Pons (tissue), 1 donor: ENCODE measurements around the gene CFAP99.
A peak's percentile ranks its signal among the peaks of the same experiment; 100 is the strongest.
"Not testable (repeated sequence)": the region's sequence is repeated elsewhere in the genome, so short reads cannot be mapped to it uniquely, and the experiment has no call there.

ENCODE experiments used
- DNase-seq: peaks from one replicate; pipeline ENCODE4 v3.0.0-alpha.2; 2016; ENCODE audit warnings: low spot score

Gene CFAP99

GRCh38 chr4:2418650-2419571, at the start of gene CFAP99:
Gene CFAP99 (plus strand): TSS chr4:2418955.
- peak; percentile 95 for DNase-seq

- no peak for DNase-seq
Measured at GRCh38 chr4:2370597-2371320, 48.0 kb upstream of the CFAP99 start.

GRCh38 chr4:2371765-2372487, 46.8 kb upstream of the CFAP99 start:
- DNase-seq = no peak

GRCh38 chr4:2372488-2373030, 46.2 kb upstream of the CFAP99 start:
- DNase-seq = no peak

- no peak for DNase-seq
Measured at GRCh38 chr4:2373532-2373931, 45.2 kb upstream of the CFAP99 start.

- DNase-seq = no peak
Measured at GRCh38 chr4:2375427-2375826, 43.3 kb upstream of the CFAP99 start.

GRCh38 chr4:2377241-2377640, 41.5 kb upstream of the CFAP99 start:
- no peak for DNase-seq

GRCh38 chr4:2378401-2378800, 40.4 kb upstream of the CFAP99 start:
- no peak for DNase-seq

- DNase-seq = no peak
Measured at GRCh38 chr4:2378898-2379297, 39.9 kb upstream of the CFAP99 start.

GRCh38 chr4:2380589-2380988, 38.2 kb upstream of the CFAP99 start:
- not testable (repeated sequence) for DNase-seq

- not testable (repeated sequence) for DNase-seq
Measured at GRCh38 chr4:2382769-2383202, 36.0 kb upstream of the CFAP99 start.

- DNase-seq = not testable (repeated sequence)
Measured at GRCh38 chr4:2383220-2383631, 35.5 kb upstream of the CFAP99 start.

GRCh38 chr4:2383760-2384159, 35.0 kb upstream of the CFAP99 start:
- DNase-seq = no peak

- DNase-seq = no peak
Measured at GRCh38 chr4:2384245-2384644, 34.5 kb upstream of the CFAP99 start.

- no peak for DNase-seq
Measured at GRCh38 chr4:2385516-2385915, 33.2 kb upstream of the CFAP99 start.

GRCh38 chr4:2386717-2387116, 32.0 kb upstream of the CFAP99 start:
- no peak for DNase-seq

- no peak for DNase-seq
Measured at GRCh38 chr4:2387218-2387617, 31.5 kb upstream of the CFAP99 start.

GRCh38 chr4:2387829-2388228, 30.9 kb upstream of the CFAP99 start:
- no peak for DNase-seq

GRCh38 chr4:2388429-2389182, 30.1 kb upstream of the CFAP99 start:
- DNase-seq = no peak

- no peak for DNase-seq
Measured at GRCh38 chr4:2389691-2390090, 29.1 kb upstream of the CFAP99 start.

GRCh38 chr4:2390146-2390545, 28.6 kb upstream of the CFAP99 start:
- DNase-seq = no peak
